Heart left ventricle (tissue), 16 donors: ENCODE results near the gene CTU2. TPM values are rescaled to one million over a fixed set of nuclear protein-coding genes. Genes with fewer than 3 reads are reported as not detected.

Experiments
- ATAC-seq, 4 donors: fragments of 200-7000 bp; cut with Tn5 transposase; one replicate each; pipeline ENCODE4 v1.9.1; 2020 to 2022; ENCODE audit warnings: moderate library complexity in 4 of 4, mild to moderate bottlenecking in 3 of 4, moderate number of reproducible peaks in 1 of 4
- DNase-seq, 5 donors: peaks; one replicate each; pipeline ENCODE4 v3.0.0-alpha.2; 2020
- H3K27ac ChIP-seq, 12 donors: fragments of 200-600 bp; sonication (generic) in 4 of 12; one replicate each; pipeline versions ENCODE4 v1.5.0 to v1.8.0; 2016 to 2022; ENCODE audit warnings: mild to moderate bottlenecking in 2 of 12
- H3K27me3 ChIP-seq, 9 donors: fragments of 200-600 bp; sonication (generic) in 2 of 9; one replicate each; pipeline versions ENCODE4 v1.5.1 to v1.8.0; 2016 to 2022; ENCODE audit warnings: mild to moderate bottlenecking in 3 of 9
- H3K36me3 ChIP-seq, 9 donors: fragments of 200-600 bp; sonication (generic) in 2 of 9; one replicate each; pipeline versions ENCODE4 v1.5.0 to v1.8.0; 2018 to 2022; ENCODE audit warnings: mild to moderate bottlenecking in 2 of 9
- H3K4me1 ChIP-seq, 12 donors: fragments of 200-600 bp; sonication (generic) in 4 of 12; one replicate each; pipeline versions ENCODE4 v1.5.0 to v1.8.0; 2016 to 2022; ENCODE audit warnings: mild to moderate bottlenecking in 3 of 12
- H3K4me3 ChIP-seq, 12 donors: fragments of 200-600 bp; sonication (generic) in 4 of 12; one replicate each; pipeline versions ENCODE4 v1.5.0 to v1.8.0; 2017 to 2022; ENCODE audit warnings: mild to moderate bottlenecking in 9 of 12, moderate library complexity in 4 of 12
- H3K9me3 ChIP-seq, 12 donors: fragments of 200-600 bp; sonication (generic) in 4 of 12; one replicate each; pipeline versions ENCODE4 v1.5.0 to v1.8.0; 2016 to 2022; ENCODE audit warnings: mild to moderate bottlenecking in 1 of 12
- CTCF ChIP-seq, 12 donors: fragments of 200-600 bp; sonication (generic) in 4 of 12; IDR thresholded peaks; one replicate each; pipeline versions ENCODE4 v1.5.0 to v1.8.0; 2018 to 2022; ENCODE audit warnings: antibody characterized with exemption in 12 of 12, mild to moderate bottlenecking in 5 of 12
- POLR2A ChIP-seq, 2 donors: fragments of 450-650 bp; IDR thresholded peaks; one replicate each; pipeline ENCODE4 v1.6.1; 2017; ENCODE audit warnings: antibody characterized with exemption in 2 of 2, mild to moderate bottlenecking in 2 of 2, moderate library complexity in 2 of 2
- WGBS, 4 donors: extraction: QIAGEN DNeasy Blood & Tissue Kit in 2 of 4; methylation state at CpG; one replicate each; pipeline versions ENCODE4 v1.1.5 to v1.1.7; 2013 to 2018; 5-methylcytosine and 5-hydroxymethylcytosine counted together
- intact Hi-C, 10 donors: fragments of 100-400 bp; cut with DNase I; formaldehyde crosslinking; loops; one replicate each; pipeline versions ENCODE4 v1.11.1 to v1.14.2; 2022
- polyA plus RNA-seq, 2 donors: library from polyadenylated mRNA; stranded (reverse); fragments of 200-250 nt; gene quantifications; one replicate each; pipeline ENCODE4 v1.2.3, GENCODE V29; 2013
- total RNA-seq, 9 donors: library from RNA; depleted of rRNA in 2 of 9; stranded (reverse); fragments of >200 nt in 2 of 9; fragmentation: NEBNext Ultra II Directional in 3 of 9; extraction: Animal tissue kit (Norgen Biotek cat#: 25700) in 3 of 9; gene quantifications; one replicate each; pipeline versions ENCODE4 v1.1.0 to v1.2.4, GENCODE V29; 2016 to 2023
- donor health status: ischemic (EF 13 %, LVEDD 7.1; RV severe dilation, severe dysfunction).
- donor health status: healthy with polysubstance abuse.
- donor health status: DM: no; HTN: yes; CAD: no.
- donor health status: DM: no; HTN: no; CAD: no.
- donor health status: ischemic (EF 25% LVEDD 6.9; RV normal size, moderate dysfunction).
- donor health status: ischemic (EF 25% LVEDD 5.7; RV mildly dilated, moderate dysfunction).
- donor health status: healthy.
- donor health status: DM: yes; HTN: yes; CAD: no.
- donor health status: ischemic (EF 35%, LVEDD 5.7; RV mildly dilated, moderate dysfunction).
- donor health status: nonischemic (EF 11% LVEDD 7.7; RV severe dilation, severe dysfunction).
- donor health status: DM: yes; HTN: yes; CAD: no.
- donor health status: PGD.
- donor health status: ischemic (EF 29% LVEDD 5.4; RV normal size, mild dysfunction).
- donor health status: nonischemic (EF 23%, LVEDD 6.1; RV moderate dilation, normal function).

CTU2 gene
- total and polyA plus RNA-seq, 11 donors: 6.5 to 20.8 (median 13.0) TPM

- 72 to 82% (median 74%) methylated on average over 12 to 22 of the region's 22 CpGs for WGBS, 4 donors
- peaks cover 0 to 13% (median 0%) of the 10 kb centered on the region in 9 donors for H3K36me3 ChIP-seq
- peaks cover 0 to 11% (median 0%) of the 10 kb centered on the region in 9 donors for H3K27me3 ChIP-seq
- no peak overlapping the region for H3K4me3 ChIP-seq
- peak overlapping the region in 1 of 12 donors; percentile 89 for H3K27ac ChIP-seq
- DNase-seq (no peak), ATAC-seq (no peak)
- H3K9me3 ChIP-seq: no peaks in the 10 kb centered on the region
- peaks cover 0 to 50% (median 14%) of the 10 kb centered on the region in 12 donors for H3K4me1 ChIP-seq
- TF ChIP-seq CTCF (IDR thresholded peaks at IDR 0.05): no peak
- TF ChIP-seq POLR2A (IDR thresholded peaks at IDR 0.05): no peak
- intact Hi-C loops: no loop called here
Measured at GRCh38 chr16:88676502-88677242, 29.6 kb upstream of the CTU2 start.

GRCh38 chr16:88677721-88678120, 28.6 kb upstream of the CTU2 start:
- 76 to 100% (median 83%) methylated on average over 4 to 13 of the region's 13 CpGs for WGBS, 4 donors
- DNase-seq: no peak
- peaks cover 0 to 16% (median 0%) of the 10 kb centered on the region in 9 donors for H3K27me3 ChIP-seq
- H3K4me1 ChIP-seq: peaks cover 0 to 41% (median 16%) of the 10 kb centered on the region in 12 donors
- H3K4me3 ChIP-seq: no peak overlapping the region
- H3K36me3 ChIP-seq: peaks cover 0 to 13% (median 0%) of the 10 kb centered on the region in 9 donors
- no peak for ATAC-seq
- H3K27ac ChIP-seq: no peak overlapping the region
- intact Hi-C loops: no loop called here
- H3K9me3 ChIP-seq: no peaks in the 10 kb centered on the region
- TF ChIP-seq CTCF (IDR thresholded peaks at IDR 0.05) (no peak), POLR2A (IDR thresholded peaks at IDR 0.05) (no peak)

GRCh38 chr16:88678224-88678979, 27.9 kb upstream of the CTU2 start:
- H3K27ac ChIP-seq: no peak overlapping the region
- peaks cover 0 to 13% (median 0%) of the 10 kb centered on the region in 9 donors for H3K36me3 ChIP-seq
- intact Hi-C loops: no loop called here
- peaks cover 0 to 35% (median 13%) of the 10 kb centered on the region in 12 donors for H3K4me1 ChIP-seq
- TF ChIP-seq CTCF (IDR thresholded peaks at IDR 0.05) (no peak), POLR2A (IDR thresholded peaks at IDR 0.05) (no peak)
- H3K27me3 ChIP-seq: peaks cover 0 to 16% (median 0%) of the 10 kb centered on the region in 9 donors
- no peaks in the 10 kb centered on the region for H3K9me3 ChIP-seq
- H3K4me3 ChIP-seq: no peak overlapping the region
- no peak for ATAC-seq
- DNase-seq: no peak
- 43 to 84% (median 66%) methylated on average over 8 to 32 of the region's 32 CpGs for WGBS, 4 donors

- Histone ChIP-seq H3K4me1 (peaks cover 0 to 38% (median 5%) of the 10 kb centered on the region in 12 donors), H3K27ac (no peak overlapping the region), H3K4me3 (no peak overlapping the region), H3K9me3 (no peaks in the 10 kb centered on the region), H3K36me3 (peaks cover 0 to 13% (median 0%) of the 10 kb centered on the region in 9 donors), H3K27me3 (peaks cover 0 to 29% (median 3%) of the 10 kb centered on the region in 9 donors)
- no peak for ATAC-seq
- TF ChIP-seq CTCF (IDR thresholded peaks at IDR 0.05) (no peak), POLR2A (IDR thresholded peaks at IDR 0.05) (no peak)
- 80 to 90% (median 85%) methylated on average over 5 of the region's 5 CpGs for WGBS, 4 donors
- intact Hi-C loops: no loop called here
- no peak for DNase-seq
Measured at GRCh38 chr16:88680554-88681083, 25.7 kb upstream of the CTU2 start.
